Measurements from ENCODE around the gene UCMA.

Gene UCMA

GRCh38 chr10:13187135-13187534 is 47.0 kb downstream of the UCMA start:
- no peak for DNase-seq (ENCODE audit: low spot score)

GRCh38 chr10:13184730-13185514 is 49.3 kb downstream of the UCMA start:
- no peak for DNase-seq (ENCODE audit: low spot score)

- DNase-seq (ENCODE audit: low spot score) = no peak
Measured at GRCh38 chr10:13184276-13184675, 49.9 kb downstream of the UCMA start.

GRCh38 chr10:13183625-13184024 is 50.5 kb downstream of the UCMA start:
- DNase-seq (ENCODE audit: low spot score) = no peak

- no peak for DNase-seq (ENCODE audit: low spot score)
Measured at GRCh38 chr10:13182424-13182823, 51.8 kb downstream of the UCMA start.

- no peak for DNase-seq (ENCODE audit: low spot score)
Measured at GRCh38 chr10:13180788-13181187, 53.4 kb downstream of the UCMA start.

GRCh38 chr10:13173616-13174015 is 60.6 kb downstream of the UCMA start:
- DNase-seq (ENCODE audit: low spot score) = no peak
